HCT116 (cell line): ENCODE measurements around the gene EPS8. TPM values are rescaled to one million over a fixed set of nuclear protein-coding genes. Genes with fewer than 3 reads are reported as not detected.

Experiments used
- ATAC-seq: fragments of 200-7000 bp; cut with Tn5 transposase; 2 replicates; pipeline ENCODE4 v1.9.1; 2020; ENCODE audit warnings: mild to moderate bottlenecking, moderate library complexity
- BruUV-seq: library from RNA; stranded (reverse); fragments of 400-500 nt; replicated peaks from 2 replicates; lab custom pipeline; 2021; lab: Mats Ljungman, UMichigan
- CTCF ChIA-PET: fragments of 300-600 bp; sonication (Branson Sonifier 250); formaldehyde crosslinking; loops from one replicate; lab custom pipeline; 2021; ENCODE audit warnings: antibody characterized with exemption; lab: Charles Lee
- POLR2A ChIA-PET: fragments of 300-600, 350-600 bp; sonication (Branson Sonifier 250); formaldehyde crosslinking; loops from one replicate; lab custom pipeline; 2021; ENCODE audit warnings: antibody characterized with exemption; lab: Charles Lee
- RAD21 ChIA-PET, 2 experiments: fragments of 300-600 bp; sonication (Branson Sonifier 250); formaldehyde crosslinking; loops; one replicate each; lab custom pipeline; 2023; ENCODE audit warnings: low total read pairs in 2 of 2; ENCODE audit not compliant: uncharacterized antibody in 2 of 2, unreplicated experiment in 2 of 2, low non-redundant PET in 1 of 2; lab: Charles Lee
- DNase-seq: peaks from one replicate; pipeline ENCODE4 v3.0.0-alpha.2; 2010; ENCODE audit warnings: low read depth, low spot score
- H2AFZ ChIP-seq: fragments of 200-600 bp; shearing (Covaris generic), sonication (generic); 2 replicates; pipeline ENCODE4 v1.6.1; 2017; ENCODE audit warnings: low read depth, mixed run types, mixed read lengths, antibody characterized with exemption, low read length; ENCODE audit not compliant: poor library complexity, severe bottlenecking
- H3K27ac ChIP-seq: 2 replicates; pipeline ENCODE4 v1.5.1; 2012; ENCODE audit warnings: low read depth, low read length
- H3K27me3 ChIP-seq: fragments of 200-600 bp; sonication (generic); 2 replicates; pipeline ENCODE4 v1.6.1; 2016; ENCODE audit warnings: mixed run types, low read length, mixed read lengths; ENCODE audit not compliant: insufficient read depth
- H3K36me3 ChIP-seq, 2 experiments: fragments of 200-500 bp in 1 of 2; fragments of 200-600 bp in 1 of 2; sonication (Bioruptor generic) in 1 of 2; sonication (generic) in 1 of 2; 2 replicates each; pipeline versions ENCODE4 v1.5.1 to v1.6.1; 2014 to 2016; ENCODE audit warnings: low read length in 2 of 2, inconsistent platforms in 1 of 2, mixed read lengths in 1 of 2, mixed run types in 1 of 2; ENCODE audit not compliant: insufficient read depth in 2 of 2, control insufficient read depth in 1 of 2
- H3K4me1 ChIP-seq, 2 experiments: fragments of 200-600 bp in 1 of 2; sonication (generic) in 1 of 2; 2 replicates each; pipeline versions ENCODE4 v1.5.1 to v1.6.1; 2012 to 2017; ENCODE audit warnings: low read length in 2 of 2, inconsistent platforms in 1 of 2, mild to moderate bottlenecking in 1 of 2, mixed read lengths in 1 of 2, mixed run types in 1 of 2, moderate library complexity in 1 of 2; ENCODE audit not compliant: insufficient read depth in 2 of 2, control insufficient read depth in 1 of 2
- H3K4me2 ChIP-seq: fragments of 200-600 bp; sonication (generic); 2 replicates; pipeline ENCODE4 v1.6.1; 2017; ENCODE audit warnings: mixed run types, low read length, mixed read lengths
- H3K4me3 ChIP-seq, 2 experiments: fragments of 200-600 bp in 1 of 2; sonication (generic) in 1 of 2; replicated peaks in 1 of 2; 2 replicates each; pipeline ENCODE4 v1.5.1; 2011 to 2016; ENCODE audit warnings: low read length in 2 of 2, control low read depth in 1 of 2, low read depth in 1 of 2, mild to moderate bottlenecking in 1 of 2, mixed read lengths in 1 of 2, mixed run types in 1 of 2
- H3K79me2 ChIP-seq: fragments of 200-600 bp; sonication (generic); 2 replicates; pipeline ENCODE4 v1.6.1; 2017; ENCODE audit warnings: mild to moderate bottlenecking, mixed run types, low read length, moderate library complexity, mixed read lengths; ENCODE audit not compliant: insufficient read depth
- H3K9ac ChIP-seq: fragments of 200-600 bp; sonication (generic); 2 replicates; pipeline ENCODE4 v1.6.1; 2016; ENCODE audit warnings: low read length, mixed read lengths
- H3K9me2 ChIP-seq: fragments of 200-600 bp; sonication (generic), shearing (Covaris generic); 2 replicates; pipeline ENCODE4 v1.6.1; 2017; ENCODE audit warnings: mixed run types, mild to moderate bottlenecking, moderate library complexity; ENCODE audit not compliant: insufficient read depth
- H3K9me3 ChIP-seq, 2 experiments: fragments of 200-500 bp in 1 of 2; fragments of 200-600 bp in 1 of 2; sonication (Bioruptor generic) in 1 of 2; sonication (generic) in 1 of 2; 2 replicates each; pipeline ENCODE4 v1.6.1; 2014 to 2017; ENCODE audit warnings: low read length in 2 of 2, mixed read lengths in 2 of 2, inconsistent platforms in 1 of 2, low read depth in 1 of 2, mild to moderate bottlenecking in 1 of 2, mixed run types in 1 of 2, moderate library complexity in 1 of 2; ENCODE audit not compliant: control insufficient read depth in 1 of 2, insufficient read depth in 1 of 2
- H4K20me1 ChIP-seq: fragments of 200-600 bp; sonication (generic), shearing (Covaris generic); 2 replicates; pipeline ENCODE4 v1.6.1; 2017; ENCODE audit warnings: mixed run types, mild to moderate bottlenecking, moderate library complexity; ENCODE audit not compliant: insufficient read depth
- ATF3 ChIP-seq: IDR thresholded peaks from 2 replicates; pipeline ENCODE4 v1.6.1; 2012
- CBX3 ChIP-seq: IDR thresholded peaks from 2 replicates; pipeline ENCODE4 v1.6.1; 2012; ENCODE audit warnings: low read depth
- EGR1 ChIP-seq: IDR thresholded peaks from 2 replicates; pipeline ENCODE4 v1.6.1; 2012; ENCODE audit warnings: low read depth
- ELF1 ChIP-seq: IDR thresholded peaks from 2 replicates; pipeline ENCODE4 v1.6.1; 2012; ENCODE audit warnings: low read depth, borderline replicate concordance
- EZH2phosphoT487 ChIP-seq: fragments of 200-600 bp; IDR thresholded peaks from 2 replicates; pipeline ENCODE4 v1.6.1; 2018; ENCODE audit warnings: antibody characterized with exemption, borderline replicate concordance
- FOSL1 ChIP-seq: IDR thresholded peaks from 2 replicates; pipeline ENCODE4 v1.6.1; 2012; ENCODE audit warnings: low read depth
- POLR2AphosphoS5 ChIP-seq: IDR thresholded peaks from 2 replicates; pipeline ENCODE4 v1.6.1; 2011; ENCODE audit warnings: mild to moderate bottlenecking, low read depth, low read length, moderate library complexity
- REST ChIP-seq: IDR thresholded peaks from 2 replicates; pipeline ENCODE4 v1.6.1; 2012; ENCODE audit warnings: low read depth
- SIN3A ChIP-seq: IDR thresholded peaks from 2 replicates; pipeline ENCODE4 v1.6.1; 2012; ENCODE audit warnings: low read depth
- SP1 ChIP-seq: IDR thresholded peaks from 2 replicates; pipeline ENCODE4 v1.6.1; 2012; ENCODE audit warnings: low read depth
- SRF ChIP-seq: IDR thresholded peaks from 2 replicates; pipeline ENCODE4 v1.6.1; 2012; ENCODE audit warnings: low read depth
- TCF7L2 ChIP-seq: IDR thresholded peaks from 2 replicates; pipeline ENCODE4 v1.7.0; 2011; ENCODE audit warnings: borderline replicate concordance, inconsistent platforms; ENCODE audit not compliant: insufficient read depth, insufficient read length; ENCODE audit errors: extremely low read depth
- YY1 ChIP-seq: IDR thresholded peaks from 2 replicates; pipeline ENCODE4 v1.6.1; 2011; ENCODE audit warnings: low read length, low read depth, moderate library complexity, mild to moderate bottlenecking; ENCODE audit not compliant: insufficient replicate concordance; ENCODE audit errors: extremely low read depth
- ZNF274 ChIP-seq: fragments of 200-500 bp; sonication (Bioruptor generic); IDR thresholded peaks from 2 replicates; pipeline ENCODE4 v1.6.1; 2014; ENCODE audit warnings: mild to moderate bottlenecking, low read depth, low read length, inconsistent platforms
- intact Hi-C: fragments of 100-400 bp; cut with micrococcal nuclease; formaldehyde crosslinking; loops from 2 replicates; pipeline ENCODE4 v1.10.0; 2022
- total RNA-seq: library from RNA; stranded (reverse); gene quantifications from one replicate; pipeline ENCODE4 v1.2.1, GENCODE V29; 2021; ENCODE audit not compliant: unreplicated experiment
- TF ChIP-seq, protein P1 (sequence below): IDR thresholded peaks from 2 replicates; pipeline ENCODE4 v1.6.1; 2011; ENCODE audit warnings: mild to moderate bottlenecking, low read length, moderate library complexity; ENCODE audit not compliant: insufficient replicate concordance; ENCODE audit errors: extremely low read depth

Gene EPS8
- total RNA-seq, 1 experiment from 2014 or later: 49.9 TPM

DNA sequence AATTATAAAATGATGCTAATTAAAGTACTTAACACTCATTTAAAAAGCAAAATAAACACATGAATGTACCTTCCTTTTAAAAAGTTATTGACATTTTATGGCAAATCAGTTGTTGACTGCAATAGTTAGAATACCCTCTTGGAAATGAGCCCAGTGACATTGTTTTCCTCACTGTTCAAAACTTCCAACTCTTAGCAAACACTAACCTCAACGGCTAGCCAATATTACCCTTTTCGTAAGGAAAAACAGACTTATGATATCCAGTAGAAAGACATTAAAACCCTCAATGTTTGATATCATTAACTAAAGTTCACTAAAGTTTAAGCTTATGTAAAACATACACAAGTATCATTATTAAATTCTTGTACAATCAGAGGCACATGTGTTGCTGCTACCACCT lies 83.6 kb downstream of the EPS8 start:
- peaks cover 57% of the 10 kb centered on the region for H3K79me2 ChIP-seq
- no peaks in the 10 kb centered on the region for H4K20me1 ChIP-seq
- intact Hi-C loops: no loop called here
- no peaks in the 10 kb centered on the region for H3K9me3 ChIP-seq
- no peak overlapping the region for H3K4me3 ChIP-seq
- no peaks in the 10 kb centered on the region; the same call in 1 of the 2 replicates for H3K9me2 ChIP-seq
- H3K9ac ChIP-seq: no peak overlapping the region
- H3K27me3 ChIP-seq: no peaks in the 10 kb centered on the region
- H3K36me3 ChIP-seq: no peaks in the 10 kb centered on the region
- POLR2A ChIA-PET: interaction anchor here (4.3 kb wide), 1 partner anchor 17 kb away, joined by 25 read pairs; no protein-coding TSS in a partner anchor
- no peak overlapping the region for H3K27ac ChIP-seq
- ATAC-seq (no peak), DNase-seq (no peak)
- peaks cover 64 to 80% of the 10 kb centered on the region in 2 experiments for H3K4me1 ChIP-seq
- no TSS peak for BruUV-seq
- RAD21 ChIA-PET: no interaction called here
- H3K4me2 ChIP-seq: peak overlapping the region; percentile 47
- CTCF ChIA-PET: interaction anchor here (1.6 kb wide), 1 partner anchor 67 kb away, joined by 4 read pairs; no protein-coding TSS in a partner anchor
- no peak overlapping the region for H2AFZ ChIP-seq
- TF ChIP-seq ZNF274 (no peak), ELF1 (no peak), SP1 (no peak), EGR1 (no peak), CBX3 (no peak), ATF3 (no peak), EZH2phosphoT487 (no peak), YY1 (no peak), FOSL1 (no peak), REST (no peak), SIN3A (no peak), SRF (no peak), POLR2AphosphoS5 (no peak), TCF7L2 (no peak)
- TF ChIP-seq, protein P1, sequence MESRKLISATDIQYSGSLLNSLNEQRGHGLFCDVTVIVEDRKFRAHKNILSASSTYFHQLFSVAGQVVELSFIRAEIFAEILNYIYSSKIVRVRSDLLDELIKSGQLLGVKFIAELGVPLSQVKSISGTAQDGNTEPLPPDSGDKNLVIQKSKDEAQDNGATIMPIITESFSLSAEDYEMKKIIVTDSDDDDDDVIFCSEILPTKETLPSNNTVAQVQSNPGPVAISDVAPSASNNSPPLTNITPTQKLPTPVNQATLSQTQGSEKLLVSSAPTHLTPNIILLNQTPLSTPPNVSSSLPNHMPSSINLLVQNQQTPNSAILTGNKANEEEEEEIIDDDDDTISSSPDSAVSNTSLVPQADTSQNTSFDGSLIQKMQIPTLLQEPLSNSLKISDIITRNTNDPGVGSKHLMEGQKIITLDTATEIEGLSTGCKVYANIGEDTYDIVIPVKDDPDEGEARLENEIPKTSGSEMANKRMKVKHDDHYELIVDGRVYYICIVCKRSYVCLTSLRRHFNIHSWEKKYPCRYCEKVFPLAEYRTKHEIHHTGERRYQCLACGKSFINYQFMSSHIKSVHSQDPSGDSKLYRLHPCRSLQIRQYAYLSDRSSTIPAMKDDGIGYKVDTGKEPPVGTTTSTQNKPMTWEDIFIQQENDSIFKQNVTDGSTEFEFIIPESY: no peak
